Measurements from ENCODE around the gene TMEM63C. TPM values are rescaled to one million over a fixed set of nuclear protein-coding genes. Genes with fewer than 3 reads are reported as not detected.

The TMEM63C gene
- total RNA-seq, 2 donors from 2014 or later = 0.12 to 0.84 TPM

GRCh38 chr14:77145975-77146740 lies 35.4 kb upstream of the TMEM63C start:
- Mint-ChIP-seq H3K36me3 (no peaks in the 10 kb centered on the region), H3K27ac (no peak overlapping the region), H3K27me3 (peaks cover 41 to 67% of the 10 kb centered on the region in 2 donors), H3K4me3 (no peak overlapping the region), H3K9me3 (no peaks in the 10 kb centered on the region), H3K4me1 (ENCODE audit: low read depth in 2 of 2) (no peaks in the 10 kb centered on the region)
- ATAC-seq (peak in 1 of 2 donors; percentile 54), DNase-seq (ENCODE audit: low spot score) (peak; percentile 40)

- Mint-ChIP-seq H3K9me3 (no peaks in the 10 kb centered on the region), H3K4me3 (no peak overlapping the region), H3K4me1 (ENCODE audit: low read depth in 2 of 2) (no peaks in the 10 kb centered on the region), H3K36me3 (no peaks in the 10 kb centered on the region), H3K27me3 (peaks cover 30 to 60% of the 10 kb centered on the region in 2 donors), H3K27ac (no peak overlapping the region)
- DNase-seq (ENCODE audit: low spot score) (no peak), ATAC-seq (no peak)
Observed at GRCh38 chr14:77148510-77149231, 32.9 kb upstream of the TMEM63C start.

GRCh38 chr14:77151245-77151644 lies 30.4 kb upstream of the TMEM63C start:
- Mint-ChIP-seq H3K36me3 (no peaks in the 10 kb centered on the region), H3K9me3 (no peaks in the 10 kb centered on the region), H3K4me1 (ENCODE audit: low read depth in 2 of 2) (no peaks in the 10 kb centered on the region), H3K27me3 (peaks cover 27 to 50% of the 10 kb centered on the region in 2 donors), H3K4me3 (no peak overlapping the region), H3K27ac (no peak overlapping the region)
- ATAC-seq (no peak), DNase-seq (ENCODE audit: low spot score) (no peak)

GRCh38 chr14:77151918-77152588 lies 29.5 kb upstream of the TMEM63C start:
- no peak overlapping the region for H3K4me3 Mint-ChIP-seq
- no peaks in the 10 kb centered on the region for H3K9me3 Mint-ChIP-seq
- peak in 1 of 2 donors; percentile 20 for ATAC-seq
- H3K27ac Mint-ChIP-seq = no peak overlapping the region
- peaks cover 26 to 42% of the 10 kb centered on the region in 2 donors for H3K27me3 Mint-ChIP-seq
- no peaks in the 10 kb centered on the region for H3K36me3 Mint-ChIP-seq
- DNase-seq (ENCODE audit: low spot score) = no peak
- H3K4me1 Mint-ChIP-seq (ENCODE audit: low read depth in 2 of 2) = no peaks in the 10 kb centered on the region

- Mint-ChIP-seq H3K4me1 (ENCODE audit: low read depth in 2 of 2) (no peaks in the 10 kb centered on the region), H3K4me3 (no peak overlapping the region), H3K9me3 (no peaks in the 10 kb centered on the region), H3K36me3 (no peaks in the 10 kb centered on the region), H3K27ac (no peak overlapping the region), H3K27me3 (peaks cover 37 to 42% of the 10 kb centered on the region in 2 donors)
- DNase-seq (ENCODE audit: low spot score) (no peak), ATAC-seq (no peak)
Observed at GRCh38 chr14:77153802-77154201, 27.8 kb upstream of the TMEM63C start.

- ATAC-seq (no peak), DNase-seq (ENCODE audit: low spot score) (no peak)
- H3K36me3 Mint-ChIP-seq = no peaks in the 10 kb centered on the region
- no peaks in the 10 kb centered on the region for H3K9me3 Mint-ChIP-seq
- no peak overlapping the region for H3K4me3 Mint-ChIP-seq
- H3K27ac Mint-ChIP-seq = no peak overlapping the region
- no peaks in the 10 kb centered on the region for H3K4me1 Mint-ChIP-seq (ENCODE audit: low read depth in 2 of 2)
- H3K27me3 Mint-ChIP-seq = peaks cover 41 to 43% of the 10 kb centered on the region in 2 donors
Observed at GRCh38 chr14:77154421-77154820, 27.2 kb upstream of the TMEM63C start.

- no peak for DNase-seq (ENCODE audit: low spot score)
- no peaks in the 10 kb centered on the region for H3K4me1 Mint-ChIP-seq (ENCODE audit: low read depth in 2 of 2)
- H3K4me3 Mint-ChIP-seq = no peak overlapping the region
- H3K27me3 Mint-ChIP-seq = peaks cover 41 to 43% of the 10 kb centered on the region in 2 donors
- H3K9me3 Mint-ChIP-seq = no peaks in the 10 kb centered on the region
- H3K27ac Mint-ChIP-seq = no peak overlapping the region
- ATAC-seq = no peak
- H3K36me3 Mint-ChIP-seq = no peaks in the 10 kb centered on the region
Observed at GRCh38 chr14:77155083-77155482, 26.5 kb upstream of the TMEM63C start.

- H3K27ac Mint-ChIP-seq = no peak overlapping the region
- H3K4me3 Mint-ChIP-seq = no peak overlapping the region
- no peaks in the 10 kb centered on the region for H3K4me1 Mint-ChIP-seq (ENCODE audit: low read depth in 2 of 2)
- H3K27me3 Mint-ChIP-seq = peaks cover 43 to 47% of the 10 kb centered on the region in 2 donors
- no peaks in the 10 kb centered on the region for H3K9me3 Mint-ChIP-seq
- no peak for ATAC-seq
- no peaks in the 10 kb centered on the region for H3K36me3 Mint-ChIP-seq
- DNase-seq (ENCODE audit: low spot score) = no peak
Observed at GRCh38 chr14:77157740-77158139, 23.9 kb upstream of the TMEM63C start.

GRCh38 chr14:77158175-77158881 lies 23.3 kb upstream of the TMEM63C start:
- Mint-ChIP-seq H3K36me3 (no peaks in the 10 kb centered on the region), H3K4me3 (no peak overlapping the region), H3K4me1 (ENCODE audit: low read depth in 2 of 2) (no peaks in the 10 kb centered on the region), H3K9me3 (no peaks in the 10 kb centered on the region), H3K27me3 (peaks cover 42 to 44% of the 10 kb centered on the region in 2 donors), H3K27ac (no peak overlapping the region)
- peak; percentile 22 to 30 for ATAC-seq
- DNase-seq (ENCODE audit: low spot score) = no peak

GRCh38 chr14:77158882-77159255 lies 22.7 kb upstream of the TMEM63C start:
- Mint-ChIP-seq H3K4me3 (no peak overlapping the region), H3K36me3 (no peaks in the 10 kb centered on the region), H3K9me3 (no peaks in the 10 kb centered on the region), H3K4me1 (ENCODE audit: low read depth in 2 of 2) (no peaks in the 10 kb centered on the region), H3K27me3 (peaks cover 41% of the 10 kb centered on the region in 2 donors), H3K27ac (no peak overlapping the region)
- no peak for ATAC-seq
- no peak for DNase-seq (ENCODE audit: low spot score)

GRCh38 chr14:77161011-77161410 lies 20.6 kb upstream of the TMEM63C start:
- no peaks in the 10 kb centered on the region for H3K36me3 Mint-ChIP-seq
- H3K4me1 Mint-ChIP-seq (ENCODE audit: low read depth in 2 of 2) = no peaks in the 10 kb centered on the region
- H3K9me3 Mint-ChIP-seq = no peaks in the 10 kb centered on the region
- H3K27ac Mint-ChIP-seq = no peak overlapping the region
- peaks cover 33 to 41% of the 10 kb centered on the region in 2 donors for H3K27me3 Mint-ChIP-seq
- H3K4me3 Mint-ChIP-seq = no peak overlapping the region
- DNase-seq (ENCODE audit: low spot score) = no peak
- no peak for ATAC-seq

- Mint-ChIP-seq H3K9me3 (peaks cover 5% of the 10 kb centered on the region), H3K36me3 (peaks cover 14% of the 10 kb centered on the region), H3K4me3 (no peak overlapping the region), H3K27ac (no peak overlapping the region), H3K27me3 (peaks cover 21% of the 10 kb centered on the region in 2 donors), H3K4me1 (ENCODE audit: low read depth in 2 of 2) (no peaks in the 10 kb centered on the region)
- no peak for ATAC-seq
- DNase-seq (ENCODE audit: low spot score) = no peak
Observed at GRCh38 chr14:77170045-77170444, 11.6 kb upstream of the TMEM63C start.

- no peak overlapping the region for H3K27ac Mint-ChIP-seq
- no peaks in the 10 kb centered on the region for H3K4me1 Mint-ChIP-seq (ENCODE audit: low read depth in 2 of 2)
- DNase-seq (ENCODE audit: low spot score) (no peak), ATAC-seq (no peak)
- H3K9me3 Mint-ChIP-seq = peaks cover 5% of the 10 kb centered on the region
- peaks cover 22 to 27% of the 10 kb centered on the region in 2 donors for H3K27me3 Mint-ChIP-seq
- H3K36me3 Mint-ChIP-seq = peaks cover 14% of the 10 kb centered on the region
- no peak overlapping the region for H3K4me3 Mint-ChIP-seq
Observed at GRCh38 chr14:77172916-77173315, 8.7 kb upstream of the TMEM63C start.

All from natural killer cell treated with Interleukin-12 subunit alpha and Interleukin-12 subunit beta and Interleukin-15 and Interleukin-18, amount 100 ng/mL, for 72 hours (primary cell).